ENCODE data around the gene DDX46.

GRCh38 chr5:134784241-134784920 is 25.8 kb downstream of the DDX46 start:
- TF ChIP-seq TFCP2L1 (CRISPR knock-in tag; IDR thresholded peaks at IDR 0.05) (no peak), POLR2AphosphoS2 (conservative IDR thresholded peaks at IDR 0.05; ENCODE audit: low read length) (no peak), REST (IDR thresholded peaks at IDR 0.05) (no peak), CTCF (IDR thresholded peaks at IDR 0.05) (peak; percentile 16; the same call in 1 of the 3 replicates), EP300 (IDR thresholded peaks at IDR 0.05) (no peak), FOSB (CRISPR knock-in tag; IDR thresholded peaks at IDR 0.05) (no peak), CBX2 (IDR thresholded peaks at IDR 0.05; ENCODE audit: borderline replicate concordance, low read depth) (no peak), MAX (IDR thresholded peaks at IDR 0.05) (no peak), SMC3 (IDR thresholded peaks at IDR 0.05) (0 out of 3 replicates have a peak, but pooled peaks have one; percentile 17), ZSCAN20 (CRISPR knock-in tag; IDR thresholded peaks at IDR 0.05) (no peak), POLR2A (IDR thresholded peaks at IDR 0.05; ENCODE audit: low read length) (no peak), RCOR1 (IDR thresholded peaks at IDR 0.05; ENCODE audit: low read depth, low read length) (no peak), ZC3H11A (IDR thresholded peaks at IDR 0.05) (no peak), FOXS1 (CRISPR knock-in tag; IDR thresholded peaks at IDR 0.05) (no peak)
